HCT116 (cell line): Measurements from ENCODE around the gene UCN2. TPM values are rescaled to one million over a fixed set of nuclear protein-coding genes. Genes with fewer than 3 reads are reported as not detected.

Experiments used
- EGR1 ChIP-seq: IDR thresholded peaks from 2 replicates; pipeline ENCODE4 v1.6.1; 2012; ENCODE audit warnings: low read depth
- EZH2phosphoT487 ChIP-seq: fragments of 200-600 bp; IDR thresholded peaks from 2 replicates; pipeline ENCODE4 v1.6.1; 2018; ENCODE audit warnings: antibody characterized with exemption, borderline replicate concordance
- FOSL1 ChIP-seq: IDR thresholded peaks from 2 replicates; pipeline ENCODE4 v1.6.1; 2012; ENCODE audit warnings: low read depth
- JUND ChIP-seq: IDR thresholded peaks from 2 replicates; pipeline ENCODE4 v1.6.1; 2012
- TCF7L2 ChIP-seq: IDR thresholded peaks from 2 replicates; pipeline ENCODE4 v1.7.0; 2011; ENCODE audit warnings: borderline replicate concordance, inconsistent platforms; ENCODE audit not compliant: insufficient read depth, insufficient read length; ENCODE audit errors: extremely low read depth
- YY1 ChIP-seq: IDR thresholded peaks from 2 replicates; pipeline ENCODE4 v1.6.1; 2011; ENCODE audit warnings: low read length, low read depth, moderate library complexity, mild to moderate bottlenecking; ENCODE audit not compliant: insufficient replicate concordance; ENCODE audit errors: extremely low read depth
- ZNF274 ChIP-seq: fragments of 200-500 bp; sonication (Bioruptor generic); IDR thresholded peaks from 2 replicates; pipeline ENCODE4 v1.6.1; 2014; ENCODE audit warnings: mild to moderate bottlenecking, low read depth, low read length, inconsistent platforms
- total RNA-seq: library from RNA; stranded (reverse); gene quantifications from one replicate; pipeline ENCODE4 v1.2.1, GENCODE V29; 2021; ENCODE audit not compliant: unreplicated experiment
- TF ChIP-seq, protein P1 (sequence below): IDR thresholded peaks from 2 replicates; pipeline ENCODE4 v1.6.1; 2012
- TF ChIP-seq, protein P2 (sequence below): IDR thresholded peaks from 2 replicates; pipeline ENCODE4 v1.6.1; 2011; ENCODE audit warnings: mild to moderate bottlenecking, low read length, moderate library complexity; ENCODE audit not compliant: insufficient replicate concordance; ENCODE audit errors: extremely low read depth
- TF ChIP-seq, protein P3 (sequence below): IDR thresholded peaks from 2 replicates; pipeline ENCODE4 v1.6.1; 2012

The UCN2 gene
- total RNA-seq, 1 experiment from 2014 or later = 1.5 TPM

DNA sequence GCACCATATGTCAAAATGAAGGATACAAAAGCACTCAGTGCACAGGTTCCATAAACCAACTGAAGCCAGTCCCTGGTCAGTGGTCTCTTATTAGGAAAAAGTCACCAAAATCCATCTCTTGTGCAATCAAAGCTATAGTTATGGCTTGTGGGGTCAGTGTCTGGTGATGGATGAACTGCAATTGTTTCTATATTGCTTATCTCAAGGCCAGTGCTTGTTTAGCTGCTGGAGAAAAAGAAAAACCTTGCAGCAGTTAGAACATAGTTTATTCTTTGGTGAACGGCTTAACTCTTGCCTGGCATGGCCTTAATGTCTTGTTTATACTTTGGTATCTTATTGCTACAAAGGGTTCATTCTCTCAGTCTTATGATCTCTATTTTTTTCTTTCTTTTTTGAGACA is 48.7 kb upstream of the UCN2 start (continued):
- TF ChIP-seq, protein P1, sequence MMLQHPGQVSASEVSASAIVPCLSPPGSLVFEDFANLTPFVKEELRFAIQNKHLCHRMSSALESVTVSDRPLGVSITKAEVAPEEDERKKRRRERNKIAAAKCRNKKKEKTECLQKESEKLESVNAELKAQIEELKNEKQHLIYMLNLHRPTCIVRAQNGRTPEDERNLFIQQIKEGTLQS = no peak
- TF ChIP-seq YY1 = no peak
- TF ChIP-seq EZH2phosphoT487 = no peak
- TF ChIP-seq, protein P2, sequence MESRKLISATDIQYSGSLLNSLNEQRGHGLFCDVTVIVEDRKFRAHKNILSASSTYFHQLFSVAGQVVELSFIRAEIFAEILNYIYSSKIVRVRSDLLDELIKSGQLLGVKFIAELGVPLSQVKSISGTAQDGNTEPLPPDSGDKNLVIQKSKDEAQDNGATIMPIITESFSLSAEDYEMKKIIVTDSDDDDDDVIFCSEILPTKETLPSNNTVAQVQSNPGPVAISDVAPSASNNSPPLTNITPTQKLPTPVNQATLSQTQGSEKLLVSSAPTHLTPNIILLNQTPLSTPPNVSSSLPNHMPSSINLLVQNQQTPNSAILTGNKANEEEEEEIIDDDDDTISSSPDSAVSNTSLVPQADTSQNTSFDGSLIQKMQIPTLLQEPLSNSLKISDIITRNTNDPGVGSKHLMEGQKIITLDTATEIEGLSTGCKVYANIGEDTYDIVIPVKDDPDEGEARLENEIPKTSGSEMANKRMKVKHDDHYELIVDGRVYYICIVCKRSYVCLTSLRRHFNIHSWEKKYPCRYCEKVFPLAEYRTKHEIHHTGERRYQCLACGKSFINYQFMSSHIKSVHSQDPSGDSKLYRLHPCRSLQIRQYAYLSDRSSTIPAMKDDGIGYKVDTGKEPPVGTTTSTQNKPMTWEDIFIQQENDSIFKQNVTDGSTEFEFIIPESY = no peak
- no peak for TF ChIP-seq ZNF274
- no peak for TF ChIP-seq EGR1
- TF ChIP-seq TCF7L2 = no peak
- no peak for TF ChIP-seq JUND
- TF ChIP-seq FOSL1 = no peak
- TF ChIP-seq, protein P3, sequence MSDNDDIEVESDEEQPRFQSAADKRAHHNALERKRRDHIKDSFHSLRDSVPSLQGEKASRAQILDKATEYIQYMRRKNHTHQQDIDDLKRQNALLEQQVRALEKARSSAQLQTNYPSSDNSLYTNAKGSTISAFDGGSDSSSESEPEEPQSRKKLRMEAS = no peak
